WTC11 (cell line): ENCODE measurements around the gene CCDC93. TPM values are rescaled to one million over a fixed set of nuclear protein-coding genes. Genes with fewer than 3 reads are reported as not detected.

ENCODE experiments used
- ATAC-seq: fragments of 200-7000 bp; cut with Tn5 transposase; 2 replicates; pipeline ENCODE4 v1.10.0; 2021; ENCODE audit warnings: mild to moderate bottlenecking, moderate library complexity
- CTCF ChIA-PET: fragments of 300-600 bp; sonication (Branson Sonifier 250); formaldehyde crosslinking; loops from one replicate; lab custom pipeline; 2021; ENCODE audit warnings: antibody characterized with exemption; lab: Charles Lee
- POLR2A ChIA-PET: fragments of 350-600 bp; sonication (Branson Sonifier 250); formaldehyde crosslinking; loops from one replicate; lab custom pipeline; 2021; ENCODE audit warnings: antibody characterized with exemption; lab: Charles Lee
- DNase-seq: peaks from one replicate; pipeline ENCODE4 v3.0.0; 2021; ENCODE audit warnings: low spot score
- H3K27ac Mint-ChIP-seq: 2 replicates; pipeline ENCODE4 v1.8.0; 2021; ENCODE audit warnings: mixed read lengths
- H3K27me3 Mint-ChIP-seq: 2 replicates; pipeline ENCODE4 v1.8.0; 2021; ENCODE audit warnings: low read depth, mild to moderate bottlenecking, moderate library complexity, mixed read lengths
- H3K36me3 Mint-ChIP-seq: 2 replicates; pipeline ENCODE4 v1.8.0; 2021; ENCODE audit warnings: mixed read lengths
- H3K4me1 Mint-ChIP-seq: 2 replicates; pipeline ENCODE4 v1.8.0; 2022; ENCODE audit warnings: mixed read lengths
- H3K4me3 Mint-ChIP-seq: 2 replicates; pipeline ENCODE4 v1.8.0; 2021; ENCODE audit warnings: mild to moderate bottlenecking, moderate library complexity, mixed read lengths
- H3K9me3 Mint-ChIP-seq: 2 replicates; pipeline ENCODE4 v1.8.0; 2021; ENCODE audit warnings: mixed read lengths
- JUN ChIP-seq: sonication (generic); formaldehyde crosslinking; IDR thresholded peaks from 2 replicates; pipeline ENCODE4 v1.8.0; 2023; ENCODE audit warnings: mild to moderate bottlenecking, missing genetic modification reagents
- OVOL2 ChIP-seq: fragments of 250-450 bp; sonication (Bioruptor Pico); IDR thresholded peaks from 2 replicates; pipeline ENCODE4 v1.9.0; 2021; ENCODE audit warnings: mild to moderate bottlenecking, borderline replicate concordance
- SMAD4 ChIP-seq: sonication (generic); formaldehyde crosslinking; IDR thresholded peaks from 2 replicates; pipeline ENCODE4 v1.8.0; 2022; ENCODE audit warnings: mild to moderate bottlenecking, missing genetic modification reagents
- TEAD1 ChIP-seq: sonication (generic); formaldehyde crosslinking; IDR thresholded peaks from 2 replicates; pipeline ENCODE4 v1.8.0; 2022; ENCODE audit warnings: mild to moderate bottlenecking, missing genetic modification reagents
- ZNF396 ChIP-seq: fragments of 250-450 bp; sonication (Bioruptor Pico); IDR thresholded peaks from 2 replicates; pipeline ENCODE4 v1.8.0; 2021; ENCODE audit warnings: mild to moderate bottlenecking, moderate library complexity, borderline replicate concordance
- total RNA-seq: library from RNA; stranded (reverse); gene quantifications from 3 replicates; pipeline ENCODE4 v1.2.3, GENCODE V29; 2021
- TF ChIP-seq, protein P1 (sequence below): fragments of 250-450 bp; sonication (Bioruptor Pico); IDR thresholded peaks from 2 replicates; pipeline ENCODE4 v1.9.0; 2021; ENCODE audit warnings: mild to moderate bottlenecking, borderline replicate concordance
- TF ChIP-seq, protein P2 (sequence below): fragments of 250-450 bp; sonication (Bioruptor Pico); IDR thresholded peaks from 2 replicates; pipeline ENCODE4 v1.8.0; 2021; ENCODE audit warnings: mild to moderate bottlenecking
- TF ChIP-seq, protein P3 (sequence below): sonication (generic); formaldehyde crosslinking; IDR thresholded peaks from 2 replicates; pipeline ENCODE4 v1.8.1; 2023; ENCODE audit warnings: mild to moderate bottlenecking, moderate library complexity, missing genetic modification reagents
- TF ChIP-seq, protein P4 (sequence below): sonication (generic); formaldehyde crosslinking; IDR thresholded peaks from 2 replicates; pipeline ENCODE4 v1.8.0; 2023; ENCODE audit warnings: mild to moderate bottlenecking, missing genetic modification reagents
- TF ChIP-seq, protein P5 (sequence below): sonication (generic); formaldehyde crosslinking; IDR thresholded peaks from 2 replicates; pipeline ENCODE4 v1.8.1; 2022; ENCODE audit warnings: mild to moderate bottlenecking, moderate library complexity, missing genetic modification reagents
- TF ChIP-seq, protein P6 (sequence below): sonication (generic); formaldehyde crosslinking; IDR thresholded peaks from 2 replicates; pipeline ENCODE4 v1.8.0; 2022; ENCODE audit warnings: mild to moderate bottlenecking, missing genetic modification reagents
- TF ChIP-seq, protein P7 (sequence below): sonication (generic); formaldehyde crosslinking; IDR thresholded peaks from 2 replicates; pipeline ENCODE4 v1.8.0; 2023; ENCODE audit warnings: missing genetic modification reagents, mild to moderate bottlenecking, borderline replicate concordance

Gene CCDC93
- total RNA-seq, 1 experiment from 2014 or later: 16.9 TPM

DNA sequence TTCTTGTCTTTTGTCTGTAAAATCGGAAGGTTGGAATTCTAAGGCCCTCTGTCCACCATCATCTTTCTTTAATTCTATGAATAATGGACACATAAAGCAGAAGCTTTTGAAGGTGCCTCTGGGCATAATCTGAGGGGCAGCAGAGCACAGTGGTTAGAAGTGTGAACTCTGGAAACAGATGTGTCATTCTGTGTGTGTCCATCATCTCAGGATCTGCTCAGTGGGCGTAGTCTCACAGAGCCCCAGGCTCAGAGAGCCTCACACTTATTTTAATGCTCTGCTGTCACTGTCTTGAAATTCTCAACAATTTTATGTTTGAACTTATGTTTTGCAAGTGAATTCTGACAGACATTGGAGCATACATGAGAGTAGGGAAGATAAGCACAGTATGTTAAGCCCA, 31.0 kb upstream of the CCDC93 start (continued):
- TF ChIP-seq, protein P1, sequence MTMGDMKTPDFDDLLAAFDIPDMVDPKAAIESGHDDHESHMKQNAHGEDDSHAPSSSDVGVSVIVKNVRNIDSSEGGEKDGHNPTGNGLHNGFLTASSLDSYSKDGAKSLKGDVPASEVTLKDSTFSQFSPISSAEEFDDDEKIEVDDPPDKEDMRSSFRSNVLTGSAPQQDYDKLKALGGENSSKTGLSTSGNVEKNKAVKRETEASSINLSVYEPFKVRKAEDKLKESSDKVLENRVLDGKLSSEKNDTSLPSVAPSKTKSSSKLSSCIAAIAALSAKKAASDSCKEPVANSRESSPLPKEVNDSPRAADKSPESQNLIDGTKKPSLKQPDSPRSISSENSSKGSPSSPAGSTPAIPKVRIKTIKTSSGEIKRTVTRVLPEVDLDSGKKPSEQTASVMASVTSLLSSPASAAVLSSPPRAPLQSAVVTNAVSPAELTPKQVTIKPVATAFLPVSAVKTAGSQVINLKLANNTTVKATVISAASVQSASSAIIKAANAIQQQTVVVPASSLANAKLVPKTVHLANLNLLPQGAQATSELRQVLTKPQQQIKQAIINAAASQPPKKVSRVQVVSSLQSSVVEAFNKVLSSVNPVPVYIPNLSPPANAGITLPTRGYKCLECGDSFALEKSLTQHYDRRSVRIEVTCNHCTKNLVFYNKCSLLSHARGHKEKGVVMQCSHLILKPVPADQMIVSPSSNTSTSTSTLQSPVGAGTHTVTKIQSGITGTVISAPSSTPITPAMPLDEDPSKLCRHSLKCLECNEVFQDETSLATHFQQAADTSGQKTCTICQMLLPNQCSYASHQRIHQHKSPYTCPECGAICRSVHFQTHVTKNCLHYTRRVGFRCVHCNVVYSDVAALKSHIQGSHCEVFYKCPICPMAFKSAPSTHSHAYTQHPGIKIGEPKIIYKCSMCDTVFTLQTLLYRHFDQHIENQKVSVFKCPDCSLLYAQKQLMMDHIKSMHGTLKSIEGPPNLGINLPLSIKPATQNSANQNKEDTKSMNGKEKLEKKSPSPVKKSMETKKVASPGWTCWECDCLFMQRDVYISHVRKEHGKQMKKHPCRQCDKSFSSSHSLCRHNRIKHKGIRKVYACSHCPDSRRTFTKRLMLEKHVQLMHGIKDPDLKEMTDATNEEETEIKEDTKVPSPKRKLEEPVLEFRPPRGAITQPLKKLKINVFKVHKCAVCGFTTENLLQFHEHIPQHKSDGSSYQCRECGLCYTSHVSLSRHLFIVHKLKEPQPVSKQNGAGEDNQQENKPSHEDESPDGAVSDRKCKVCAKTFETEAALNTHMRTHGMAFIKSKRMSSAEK (CRISPR knock-in tag): no peak
- TF ChIP-seq, protein P2, sequence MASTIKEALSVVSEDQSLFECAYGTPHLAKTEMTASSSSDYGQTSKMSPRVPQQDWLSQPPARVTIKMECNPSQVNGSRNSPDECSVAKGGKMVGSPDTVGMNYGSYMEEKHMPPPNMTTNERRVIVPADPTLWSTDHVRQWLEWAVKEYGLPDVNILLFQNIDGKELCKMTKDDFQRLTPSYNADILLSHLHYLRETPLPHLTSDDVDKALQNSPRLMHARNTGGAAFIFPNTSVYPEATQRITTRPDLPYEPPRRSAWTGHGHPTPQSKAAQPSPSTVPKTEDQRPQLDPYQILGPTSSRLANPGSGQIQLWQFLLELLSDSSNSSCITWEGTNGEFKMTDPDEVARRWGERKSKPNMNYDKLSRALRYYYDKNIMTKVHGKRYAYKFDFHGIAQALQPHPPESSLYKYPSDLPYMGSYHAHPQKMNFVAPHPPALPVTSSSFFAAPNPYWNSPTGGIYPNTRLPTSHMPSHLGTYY: no peak
- TF ChIP-seq, protein P3, sequence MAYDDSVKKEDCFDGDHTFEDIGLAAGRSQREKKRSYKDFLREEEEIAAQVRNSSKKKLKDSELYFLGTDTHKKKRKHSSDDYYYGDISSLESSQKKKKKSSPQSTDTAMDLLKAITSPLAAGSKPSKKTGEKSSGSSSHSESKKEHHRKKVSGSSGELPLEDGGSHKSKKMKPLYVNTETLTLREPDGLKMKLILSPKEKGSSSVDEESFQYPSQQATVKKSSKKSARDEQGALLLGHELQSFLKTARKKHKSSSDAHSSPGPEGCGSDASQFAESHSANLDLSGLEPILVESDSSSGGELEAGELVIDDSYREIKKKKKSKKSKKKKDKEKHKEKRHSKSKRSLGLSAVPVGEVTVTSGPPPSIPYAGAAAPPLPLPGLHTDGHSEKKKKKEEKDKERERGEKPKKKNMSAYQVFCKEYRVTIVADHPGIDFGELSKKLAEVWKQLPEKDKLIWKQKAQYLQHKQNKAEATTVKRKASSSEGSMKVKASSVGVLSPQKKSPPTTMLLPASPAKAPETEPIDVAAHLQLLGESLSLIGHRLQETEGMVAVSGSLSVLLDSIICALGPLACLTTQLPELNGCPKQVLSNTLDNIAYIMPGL (CRISPR knock-in tag): no peak
- TF ChIP-seq, protein P4, sequence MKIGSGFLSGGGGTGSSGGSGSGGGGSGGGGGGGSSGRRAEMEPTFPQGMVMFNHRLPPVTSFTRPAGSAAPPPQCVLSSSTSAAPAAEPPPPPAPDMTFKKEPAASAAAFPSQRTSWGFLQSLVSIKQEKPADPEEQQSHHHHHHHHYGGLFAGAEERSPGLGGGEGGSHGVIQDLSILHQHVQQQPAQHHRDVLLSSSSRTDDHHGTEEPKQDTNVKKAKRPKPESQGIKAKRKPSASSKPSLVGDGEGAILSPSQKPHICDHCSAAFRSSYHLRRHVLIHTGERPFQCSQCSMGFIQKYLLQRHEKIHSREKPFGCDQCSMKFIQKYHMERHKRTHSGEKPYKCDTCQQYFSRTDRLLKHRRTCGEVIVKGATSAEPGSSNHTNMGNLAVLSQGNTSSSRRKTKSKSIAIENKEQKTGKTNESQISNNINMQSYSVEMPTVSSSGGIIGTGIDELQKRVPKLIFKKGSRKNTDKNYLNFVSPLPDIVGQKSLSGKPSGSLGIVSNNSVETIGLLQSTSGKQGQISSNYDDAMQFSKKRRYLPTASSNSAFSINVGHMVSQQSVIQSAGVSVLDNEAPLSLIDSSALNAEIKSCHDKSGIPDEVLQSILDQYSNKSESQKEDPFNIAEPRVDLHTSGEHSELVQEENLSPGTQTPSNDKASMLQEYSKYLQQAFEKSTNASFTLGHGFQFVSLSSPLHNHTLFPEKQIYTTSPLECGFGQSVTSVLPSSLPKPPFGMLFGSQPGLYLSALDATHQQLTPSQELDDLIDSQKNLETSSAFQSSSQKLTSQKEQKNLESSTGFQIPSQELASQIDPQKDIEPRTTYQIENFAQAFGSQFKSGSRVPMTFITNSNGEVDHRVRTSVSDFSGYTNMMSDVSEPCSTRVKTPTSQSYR (CRISPR knock-in tag): no peak
- TF ChIP-seq SMAD4 (CRISPR knock-in tag): no peak
- TF ChIP-seq ZNF396 (CRISPR knock-in tag): no peak
- TF ChIP-seq JUN (CRISPR knock-in tag): no peak
- TF ChIP-seq, protein P5, sequence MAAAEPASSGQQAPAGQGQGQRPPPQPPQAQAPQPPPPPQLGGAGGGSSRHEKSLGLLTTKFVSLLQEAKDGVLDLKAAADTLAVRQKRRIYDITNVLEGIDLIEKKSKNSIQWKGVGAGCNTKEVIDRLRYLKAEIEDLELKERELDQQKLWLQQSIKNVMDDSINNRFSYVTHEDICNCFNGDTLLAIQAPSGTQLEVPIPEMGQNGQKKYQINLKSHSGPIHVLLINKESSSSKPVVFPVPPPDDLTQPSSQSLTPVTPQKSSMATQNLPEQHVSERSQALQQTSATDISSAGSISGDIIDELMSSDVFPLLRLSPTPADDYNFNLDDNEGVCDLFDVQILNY (CRISPR knock-in tag): no peak
- TF ChIP-seq, all 79 proteins: peak for 0

DNA sequence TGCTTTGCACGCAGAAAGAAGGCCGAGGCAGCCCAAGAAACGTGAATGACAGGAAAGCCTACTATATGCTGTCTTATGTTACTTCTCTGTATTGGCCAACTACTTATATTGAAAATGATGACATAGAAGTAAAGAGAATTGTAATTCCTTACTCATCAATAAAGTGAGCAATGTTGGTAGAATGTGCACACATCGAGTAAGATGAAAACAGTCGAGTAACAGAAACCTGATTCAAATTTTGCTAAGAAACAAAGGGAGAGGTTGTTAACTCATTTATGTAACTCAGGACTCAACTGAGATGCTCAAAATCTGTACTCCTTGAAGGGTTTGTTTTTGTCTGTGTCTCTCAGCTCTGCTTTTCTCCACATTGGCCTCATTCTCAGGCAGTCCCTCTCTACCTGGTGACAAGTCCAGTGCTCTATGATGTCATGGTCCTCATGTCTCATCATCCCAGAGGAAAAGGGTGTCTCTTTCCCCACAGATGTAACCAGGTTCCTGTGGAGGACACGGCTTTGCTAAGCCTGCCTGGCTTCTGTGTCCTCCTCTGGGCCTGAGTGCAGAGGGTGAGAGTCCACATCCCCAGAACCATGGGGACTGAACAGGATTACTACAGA, 30.3 kb upstream of the CCDC93 start:
- TF ChIP-seq, protein P6, sequence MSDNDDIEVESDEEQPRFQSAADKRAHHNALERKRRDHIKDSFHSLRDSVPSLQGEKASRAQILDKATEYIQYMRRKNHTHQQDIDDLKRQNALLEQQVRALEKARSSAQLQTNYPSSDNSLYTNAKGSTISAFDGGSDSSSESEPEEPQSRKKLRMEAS (CRISPR knock-in tag): no peak
- TF ChIP-seq OVOL2 (no peak), TEAD1 (no peak)
- TF ChIP-seq, protein P7, sequence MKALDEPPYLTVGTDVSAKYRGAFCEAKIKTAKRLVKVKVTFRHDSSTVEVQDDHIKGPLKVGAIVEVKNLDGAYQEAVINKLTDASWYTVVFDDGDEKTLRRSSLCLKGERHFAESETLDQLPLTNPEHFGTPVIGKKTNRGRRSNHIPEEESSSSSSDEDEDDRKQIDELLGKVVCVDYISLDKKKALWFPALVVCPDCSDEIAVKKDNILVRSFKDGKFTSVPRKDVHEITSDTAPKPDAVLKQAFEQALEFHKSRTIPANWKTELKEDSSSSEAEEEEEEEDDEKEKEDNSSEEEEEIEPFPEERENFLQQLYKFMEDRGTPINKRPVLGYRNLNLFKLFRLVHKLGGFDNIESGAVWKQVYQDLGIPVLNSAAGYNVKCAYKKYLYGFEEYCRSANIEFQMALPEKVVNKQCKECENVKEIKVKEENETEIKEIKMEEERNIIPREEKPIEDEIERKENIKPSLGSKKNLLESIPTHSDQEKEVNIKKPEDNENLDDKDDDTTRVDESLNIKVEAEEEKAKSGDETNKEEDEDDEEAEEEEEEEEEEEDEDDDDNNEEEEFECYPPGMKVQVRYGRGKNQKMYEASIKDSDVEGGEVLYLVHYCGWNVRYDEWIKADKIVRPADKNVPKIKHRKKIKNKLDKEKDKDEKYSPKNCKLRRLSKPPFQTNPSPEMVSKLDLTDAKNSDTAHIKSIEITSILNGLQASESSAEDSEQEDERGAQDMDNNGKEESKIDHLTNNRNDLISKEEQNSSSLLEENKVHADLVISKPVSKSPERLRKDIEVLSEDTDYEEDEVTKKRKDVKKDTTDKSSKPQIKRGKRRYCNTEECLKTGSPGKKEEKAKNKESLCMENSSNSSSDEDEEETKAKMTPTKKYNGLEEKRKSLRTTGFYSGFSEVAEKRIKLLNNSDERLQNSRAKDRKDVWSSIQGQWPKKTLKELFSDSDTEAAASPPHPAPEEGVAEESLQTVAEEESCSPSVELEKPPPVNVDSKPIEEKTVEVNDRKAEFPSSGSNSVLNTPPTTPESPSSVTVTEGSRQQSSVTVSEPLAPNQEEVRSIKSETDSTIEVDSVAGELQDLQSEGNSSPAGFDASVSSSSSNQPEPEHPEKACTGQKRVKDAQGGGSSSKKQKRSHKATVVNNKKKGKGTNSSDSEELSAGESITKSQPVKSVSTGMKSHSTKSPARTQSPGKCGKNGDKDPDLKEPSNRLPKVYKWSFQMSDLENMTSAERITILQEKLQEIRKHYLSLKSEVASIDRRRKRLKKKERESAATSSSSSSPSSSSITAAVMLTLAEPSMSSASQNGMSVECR (CRISPR knock-in tag): no peak
- ChIA-PET CTCF (no interaction called here), POLR2A (no interaction called here)
- DNase-seq (no peak), ATAC-seq (no peak)
- H3K36me3 Mint-ChIP-seq: no peaks in the 10 kb centered on the region
- H3K4me3 Mint-ChIP-seq: no peak overlapping the region
- H3K9me3 Mint-ChIP-seq: no peaks in the 10 kb centered on the region
- H3K27ac Mint-ChIP-seq: no peak overlapping the region
- peaks cover 3% of the 10 kb centered on the region; the same call in 1 of the 2 replicates for H3K27me3 Mint-ChIP-seq
- H3K4me1 Mint-ChIP-seq: no peaks in the 10 kb centered on the region
